Hematopoietic multipotent progenitor cell treated with erythropoietin and hydrocortisone succinate and interleukin-3 and kit ligand, for 8 days (in vitro differentiated cells): Measurements from ENCODE around the gene CTNNA3.
"Not testable (repeated sequence)": the region's sequence is repeated elsewhere in the genome, so short reads cannot be mapped to it uniquely, and the experiment has no call there.

Experiments
- DNase-seq: peaks from one replicate; pipeline ENCODE4 v3.0.0-alpha.2; 2015

Gene CTNNA3

DNA sequence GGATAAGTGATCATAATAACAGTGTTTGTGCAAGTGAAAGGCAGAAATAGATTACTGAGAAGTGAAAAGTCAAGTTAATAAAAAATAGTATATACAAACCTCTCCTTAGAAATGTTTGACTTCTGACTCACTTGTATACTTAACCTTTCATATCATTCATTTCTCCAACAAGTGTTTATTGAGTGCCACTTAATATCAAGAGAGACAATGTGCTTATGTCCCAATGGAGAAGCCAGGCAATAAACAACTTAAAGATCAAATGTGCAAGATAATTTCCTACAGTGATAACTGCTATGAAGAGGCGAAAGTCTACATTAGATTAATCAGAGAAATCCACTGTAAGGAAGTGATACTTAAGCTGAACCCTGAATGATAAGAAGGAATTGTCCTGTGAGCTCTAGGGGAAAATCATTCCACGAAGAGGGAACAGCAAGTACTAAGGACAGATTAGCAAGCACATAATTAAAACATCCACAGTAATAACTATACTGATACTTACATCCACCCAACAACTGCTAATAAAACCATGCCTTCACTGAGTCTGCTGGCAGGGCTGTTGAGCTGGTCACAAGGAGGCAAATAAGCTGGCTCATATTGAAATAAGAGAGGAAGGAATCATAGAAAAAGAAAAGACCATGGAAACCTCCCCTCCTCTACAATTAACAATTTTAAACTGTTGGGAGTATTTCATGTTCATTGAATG is 203.5 kb downstream of the CTNNA3 start:
- no peak for DNase-seq

DNA sequence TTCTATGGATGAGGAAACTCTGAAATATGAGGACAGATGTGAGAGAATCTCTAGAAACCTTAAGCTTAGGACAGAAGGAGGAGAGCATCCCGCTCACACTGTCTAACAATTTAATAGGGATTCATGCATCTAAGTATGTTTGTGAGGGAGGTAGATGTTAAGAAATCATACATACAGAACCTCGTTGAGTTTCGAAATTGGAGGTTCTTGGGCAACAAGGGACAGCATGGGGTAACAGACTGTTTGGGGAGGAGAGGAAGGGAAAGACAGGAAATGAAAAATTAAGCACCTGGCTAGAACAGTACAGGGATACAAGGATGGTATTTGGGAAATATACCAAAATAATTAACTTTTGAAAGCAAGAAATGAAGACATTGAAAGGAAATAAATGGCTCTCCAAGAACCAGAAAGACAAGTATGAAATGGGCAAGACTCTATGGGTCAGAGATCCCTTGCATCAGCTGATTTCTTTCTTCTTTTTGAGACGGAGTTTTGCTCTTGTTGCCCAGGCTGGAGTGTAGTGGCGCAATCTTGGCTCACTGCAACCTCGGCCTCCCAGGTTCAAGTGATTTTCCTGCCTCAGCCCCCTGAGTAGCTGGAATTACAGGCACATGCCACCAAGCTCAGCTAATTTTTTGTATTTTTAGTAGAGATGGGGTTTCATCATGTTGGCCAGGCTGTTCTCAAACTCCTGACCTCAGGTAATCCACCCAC is 207.9 kb downstream of the CTNNA3 start:
- no peak for DNase-seq

DNA sequence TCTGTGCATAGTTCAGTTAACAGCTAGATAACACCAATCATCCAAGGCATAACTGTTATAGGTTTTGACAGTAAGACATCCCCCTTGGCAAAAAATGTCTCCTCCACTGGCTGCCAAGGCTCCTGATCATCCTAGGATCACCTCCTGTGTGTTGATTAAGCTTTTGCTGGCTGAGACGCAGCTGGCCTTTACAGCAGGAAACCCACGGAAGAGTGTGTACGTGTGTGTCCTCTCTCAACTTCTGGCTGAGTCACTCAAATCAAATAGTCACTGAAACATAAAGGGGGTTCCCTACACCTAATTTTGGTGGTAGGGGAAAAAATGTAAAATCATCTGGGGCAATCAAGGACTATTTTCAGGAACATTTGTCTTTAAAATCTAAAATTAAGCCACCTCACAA is 208.8 kb downstream of the CTNNA3 start:
- no peak for DNase-seq

DNA sequence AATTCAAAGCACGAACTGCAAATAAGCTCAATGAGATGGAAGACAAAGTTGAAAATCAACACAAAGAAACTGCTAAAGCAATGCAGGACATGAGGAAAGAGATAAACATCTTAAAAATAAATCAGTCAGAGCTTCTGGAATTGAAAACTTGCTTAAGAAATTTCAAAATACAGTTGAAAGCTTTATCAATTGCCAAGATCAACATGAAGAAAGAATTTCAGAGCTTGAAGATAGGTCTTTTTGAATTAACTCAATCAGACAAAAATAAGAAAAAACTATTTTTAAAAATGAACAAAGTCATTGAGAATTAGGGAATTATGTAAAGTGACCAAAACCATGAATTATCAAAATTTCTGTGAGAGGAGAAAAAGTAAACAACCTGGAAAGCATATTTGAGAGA is 218.1 kb downstream of the CTNNA3 start:
- no peak for DNase-seq

DNA sequence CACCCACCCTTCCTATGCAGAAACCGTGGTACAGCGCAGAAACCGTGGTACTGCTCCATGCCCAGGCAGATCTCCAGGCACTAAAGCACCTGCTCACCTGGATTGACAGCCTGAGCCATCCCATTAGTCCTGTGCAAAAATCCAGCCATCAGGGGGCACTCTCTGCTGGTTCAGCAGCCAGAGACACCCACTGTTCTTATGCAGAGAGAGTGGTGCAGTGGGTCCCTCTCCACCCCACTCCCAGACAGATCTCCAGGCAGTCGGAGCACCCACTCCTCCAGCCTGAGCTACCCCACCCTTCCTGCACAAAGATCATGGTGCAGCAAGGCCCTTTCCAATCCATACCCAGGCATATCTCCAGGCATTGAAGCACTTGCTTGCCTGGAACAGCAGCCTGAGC is 219.8 kb downstream of the CTNNA3 start:
- no peak for DNase-seq

DNA sequence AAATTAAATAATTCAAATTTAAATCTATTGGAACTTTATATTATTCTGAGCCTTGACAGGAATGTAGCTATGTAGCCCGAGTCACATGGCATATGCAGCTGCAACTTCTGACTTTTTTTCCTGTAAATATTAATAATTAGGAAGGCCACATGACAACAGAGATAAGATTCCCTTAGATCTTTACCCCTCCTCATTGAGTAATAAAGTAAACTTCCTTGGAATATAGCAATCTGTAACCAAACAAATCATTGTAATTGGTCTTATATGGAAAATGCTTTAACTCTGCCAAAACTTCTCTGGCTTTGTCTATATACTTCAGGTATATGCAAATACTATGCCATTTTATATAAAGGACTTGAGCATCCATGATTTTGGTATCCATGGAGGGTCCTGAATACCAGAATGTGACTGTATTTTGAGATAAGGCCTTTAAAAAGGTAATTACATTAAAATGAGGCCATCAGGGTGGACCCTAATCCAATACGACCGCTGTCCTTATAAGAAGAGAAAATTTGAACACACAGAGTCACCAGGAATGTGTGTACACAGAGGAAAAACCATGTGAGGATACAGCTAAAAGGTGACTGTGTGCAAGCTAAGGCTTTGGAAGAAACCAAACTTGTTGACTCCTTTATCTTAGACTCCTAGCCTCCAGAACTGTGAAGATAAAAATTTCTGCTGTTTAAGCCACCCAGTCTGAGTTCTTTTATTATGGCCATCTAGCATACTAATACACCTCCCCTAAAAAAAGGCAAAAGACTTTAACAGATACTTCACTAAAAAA is 222.0 kb downstream of the CTNNA3 start:
- no peak for DNase-seq

DNA sequence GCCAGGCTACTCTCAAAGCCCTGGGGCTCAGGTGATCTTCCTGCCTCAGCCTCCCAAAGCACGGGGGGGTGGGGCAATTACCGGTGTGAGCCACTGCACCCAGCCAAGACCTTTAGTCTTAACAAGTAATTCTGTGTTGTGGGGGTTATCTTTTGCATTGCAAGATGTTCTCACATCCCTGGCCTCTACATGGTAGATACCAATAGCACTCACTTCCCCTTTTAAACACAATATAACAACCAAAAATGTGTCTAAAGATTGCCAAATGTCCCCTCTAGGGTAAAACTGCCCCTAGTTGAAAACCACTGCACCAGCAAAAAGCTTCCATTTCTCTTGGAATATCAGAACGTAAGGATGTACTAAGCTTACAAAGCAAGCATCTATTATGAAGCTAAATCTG is 225.0 kb downstream of the CTNNA3 start:
- DNase-seq, result no peak

DNA sequence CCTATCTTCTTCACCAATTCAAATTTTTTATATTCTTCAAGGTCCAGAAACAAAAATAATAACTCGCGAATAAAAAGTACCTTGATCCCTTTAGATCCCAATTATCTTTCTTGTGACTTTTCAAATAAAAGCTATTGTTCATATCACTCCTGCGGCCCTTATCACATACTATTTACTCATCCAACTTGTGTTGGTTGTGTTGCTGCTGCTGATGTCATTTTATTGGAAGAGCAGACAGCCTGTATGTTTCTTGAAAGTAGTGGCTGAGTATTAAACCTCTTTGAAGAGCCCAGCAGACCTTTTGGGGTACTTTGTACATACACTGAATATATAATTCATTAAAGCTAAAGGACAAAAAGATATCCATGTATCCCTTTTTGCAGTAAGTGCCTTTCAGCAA is 231.7 kb downstream of the CTNNA3 start:
- DNase-seq, result no peak

DNA sequence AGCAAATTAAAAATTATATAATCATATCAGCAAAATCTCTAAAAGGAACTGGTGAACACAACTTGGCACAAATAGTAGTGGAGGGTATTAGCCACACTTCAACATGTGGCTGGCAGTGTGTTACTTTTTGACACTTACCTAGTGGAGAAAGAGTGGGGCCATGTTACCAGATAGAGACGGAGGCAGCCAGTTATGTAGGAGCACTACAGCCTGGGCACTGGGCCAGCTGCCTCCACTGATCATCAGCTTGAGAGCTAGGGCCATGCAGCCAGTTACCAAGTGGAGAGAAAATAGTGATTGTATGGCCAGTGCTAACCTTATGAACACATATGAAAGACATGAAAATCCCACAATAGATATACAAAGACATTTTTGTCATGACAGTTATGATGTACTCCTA is 243.1 kb downstream of the CTNNA3 start:
- no peak for DNase-seq

DNA sequence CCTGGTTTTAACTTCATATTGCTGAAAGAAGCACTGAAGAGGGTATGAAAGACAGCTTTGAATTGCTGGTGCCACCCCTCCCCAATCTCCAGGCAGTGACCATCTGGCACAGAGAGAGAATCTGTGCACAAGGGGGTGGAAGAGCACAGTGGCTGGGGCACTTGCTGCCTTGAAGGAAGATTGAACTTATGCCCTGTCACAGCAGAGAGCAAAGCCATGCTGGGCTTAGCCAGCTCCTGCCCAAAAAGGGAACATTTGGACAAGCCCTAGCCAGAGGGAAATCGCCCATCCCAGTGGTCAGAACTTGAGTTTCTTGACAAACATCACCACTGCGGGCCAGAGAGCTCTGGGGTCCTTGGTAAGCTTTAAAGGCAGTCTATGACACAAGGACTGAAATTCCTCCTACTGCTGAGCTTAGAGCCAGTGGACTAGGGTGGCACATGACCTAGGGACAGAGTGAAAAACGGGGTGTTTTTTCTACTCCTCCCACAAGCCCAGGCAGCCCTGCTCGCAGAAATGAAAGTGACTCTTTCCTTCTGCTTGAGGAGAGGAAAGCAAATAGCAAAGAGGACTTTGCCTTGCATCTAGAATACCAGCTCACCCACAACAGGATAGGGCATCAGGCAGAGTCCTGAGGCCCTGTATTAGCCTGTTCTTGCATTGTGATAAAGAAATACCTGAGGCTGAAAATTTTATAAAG is 257.2 kb downstream of the CTNNA3 start:
- DNase-seq, result no peak

DNA sequence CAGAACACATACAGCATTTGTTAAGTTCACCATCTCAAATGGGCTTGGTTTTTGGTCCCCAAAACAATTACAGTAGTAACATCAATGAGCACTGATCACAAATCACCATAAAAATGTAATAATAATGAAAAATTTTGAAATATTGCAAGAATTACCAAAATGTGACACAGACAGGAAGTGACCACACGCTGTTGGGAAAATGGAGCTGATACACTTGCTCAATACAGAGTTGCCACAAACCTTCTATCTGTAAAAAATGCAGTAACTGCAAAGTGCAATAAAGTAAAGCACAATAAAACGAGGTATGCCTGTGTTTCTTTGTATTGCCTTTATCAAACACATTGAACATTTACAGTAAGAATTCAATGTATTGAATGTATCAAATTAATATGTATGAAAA is 262.7 kb downstream of the CTNNA3 start:
- no peak for DNase-seq

DNA sequence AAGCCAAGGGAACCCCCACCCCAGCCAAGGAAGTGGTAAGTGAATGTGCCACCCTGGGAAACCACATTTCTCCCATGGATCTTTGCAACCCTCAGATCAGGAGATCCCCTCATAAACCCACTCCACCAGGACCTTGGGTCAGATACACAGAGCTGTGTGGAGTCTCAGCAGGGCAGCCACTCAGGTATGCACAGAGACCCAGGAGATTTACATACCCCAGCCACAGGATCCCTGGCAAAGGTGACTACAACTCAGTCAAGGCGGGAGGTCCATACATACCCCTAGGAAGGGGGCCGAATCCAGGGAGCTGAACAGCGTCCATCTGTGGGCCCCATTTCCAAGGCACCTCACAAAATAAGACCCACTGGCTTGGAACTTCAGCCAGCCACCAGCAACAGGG is 293.4 kb downstream of the CTNNA3 start:
- DNase-seq, result no peak

DNA sequence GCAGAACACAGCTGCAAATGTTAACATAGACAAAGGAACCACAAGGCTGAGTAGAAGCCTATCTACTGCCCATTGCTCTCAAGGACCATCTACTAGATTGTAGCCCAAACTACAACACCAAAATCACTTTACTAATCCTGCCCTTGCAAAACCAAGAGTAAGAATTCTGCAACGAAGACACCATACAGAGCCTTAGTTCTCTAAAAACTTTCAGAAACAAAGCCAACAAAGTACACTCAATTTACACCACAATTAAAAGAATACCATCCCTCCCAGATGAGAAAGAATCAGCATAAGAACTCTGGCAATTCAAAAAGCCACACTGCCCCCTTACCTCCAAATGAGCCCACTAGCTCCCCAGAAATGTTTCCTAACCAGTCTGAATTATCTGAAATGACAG is 294.3 kb downstream of the CTNNA3 start:
- DNase-seq, result no peak

DNA sequence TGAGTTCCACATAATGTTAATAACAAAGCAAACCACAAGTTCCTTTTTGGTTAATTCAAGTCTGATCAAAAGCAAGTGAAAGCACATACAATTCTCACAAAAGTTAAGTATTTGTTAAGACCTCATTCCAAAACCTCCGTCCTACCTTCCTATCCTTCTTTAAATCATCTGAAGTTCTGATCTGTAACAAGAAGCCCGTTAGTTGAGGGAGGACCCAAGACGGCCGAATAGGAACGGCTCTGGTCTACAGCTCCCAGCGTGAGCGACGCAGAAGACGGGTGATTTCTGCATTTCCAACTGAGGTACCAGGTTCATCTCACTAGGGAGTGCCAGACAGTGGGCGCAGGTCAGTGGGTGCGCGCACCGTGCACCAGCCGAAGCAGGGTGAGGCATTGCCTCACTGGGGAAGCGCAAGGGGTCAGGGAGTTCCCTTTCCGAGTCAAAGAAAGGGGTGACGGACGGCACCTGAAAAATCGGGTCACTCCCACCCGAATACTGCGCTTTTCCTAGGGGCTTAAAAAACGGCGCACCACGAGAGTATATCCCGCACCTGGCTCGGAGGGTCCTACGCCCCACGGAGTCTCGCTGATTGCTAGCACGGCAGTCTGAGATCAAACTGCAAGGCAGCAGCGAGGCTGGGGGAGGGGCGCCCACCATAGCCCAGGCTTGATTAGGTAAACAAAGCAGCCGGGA is 309.0 kb downstream of the CTNNA3 start:
- DNase-seq, result not testable (repeated sequence)

DNA sequence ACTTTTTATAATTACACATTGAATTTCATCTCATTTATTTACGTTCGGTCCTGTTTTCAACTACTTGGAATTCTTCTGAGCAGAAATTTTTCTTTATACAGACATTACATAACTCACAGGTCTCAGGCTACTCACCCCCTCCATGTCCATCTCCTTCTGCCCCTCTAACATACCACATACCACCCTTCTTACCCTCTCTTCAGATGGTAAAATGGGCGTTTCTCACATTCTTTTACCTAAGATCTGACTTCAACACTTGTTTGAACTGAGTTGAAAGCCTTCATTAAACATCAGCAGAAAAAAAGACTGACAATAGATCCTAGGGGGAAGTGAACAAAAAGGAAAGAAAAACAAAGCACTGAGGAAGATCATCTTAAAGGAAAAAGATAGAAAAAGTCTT is 309.7 kb downstream of the CTNNA3 start:
- no peak for DNase-seq

DNA sequence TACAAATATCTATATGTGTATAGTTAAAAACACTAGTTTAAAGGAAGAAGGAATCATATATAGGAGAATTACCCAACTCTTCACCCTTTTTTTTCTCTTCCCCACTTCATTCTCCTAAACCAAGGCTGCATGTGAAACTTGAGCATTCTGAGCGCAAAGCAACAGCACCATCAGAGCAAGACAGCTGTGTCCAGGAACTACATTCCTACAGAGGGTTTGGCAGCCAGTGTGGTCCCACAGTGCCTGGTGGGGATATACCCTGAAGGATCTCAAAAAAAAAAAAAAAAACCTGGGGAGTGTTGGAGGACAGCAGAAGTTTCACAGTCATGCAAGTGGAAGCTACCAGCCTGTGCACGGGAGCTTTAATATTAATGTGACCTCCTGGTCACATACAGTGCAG is 310.4 kb downstream of the CTNNA3 start:
- DNase-seq, result no peak

DNA sequence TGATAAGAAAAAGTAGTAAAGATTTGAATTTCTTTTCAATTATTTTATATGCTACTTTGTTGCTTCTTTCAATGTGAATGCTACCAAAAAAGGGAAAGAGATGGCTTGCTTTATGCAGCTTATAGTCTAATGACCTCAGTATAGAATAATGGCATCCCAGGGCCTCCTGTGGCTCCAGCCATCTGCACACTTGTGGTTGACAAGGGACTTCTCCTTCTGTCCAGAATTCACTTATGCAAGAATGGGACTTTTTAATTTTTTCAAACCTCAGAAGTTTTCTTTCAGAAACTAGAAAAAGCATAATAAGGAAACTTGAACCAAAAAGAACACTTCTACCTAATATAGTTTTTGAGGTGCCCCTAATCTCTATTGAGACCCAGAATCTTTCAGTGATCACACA is 310.9 kb downstream of the CTNNA3 start:
- no peak for DNase-seq

DNA sequence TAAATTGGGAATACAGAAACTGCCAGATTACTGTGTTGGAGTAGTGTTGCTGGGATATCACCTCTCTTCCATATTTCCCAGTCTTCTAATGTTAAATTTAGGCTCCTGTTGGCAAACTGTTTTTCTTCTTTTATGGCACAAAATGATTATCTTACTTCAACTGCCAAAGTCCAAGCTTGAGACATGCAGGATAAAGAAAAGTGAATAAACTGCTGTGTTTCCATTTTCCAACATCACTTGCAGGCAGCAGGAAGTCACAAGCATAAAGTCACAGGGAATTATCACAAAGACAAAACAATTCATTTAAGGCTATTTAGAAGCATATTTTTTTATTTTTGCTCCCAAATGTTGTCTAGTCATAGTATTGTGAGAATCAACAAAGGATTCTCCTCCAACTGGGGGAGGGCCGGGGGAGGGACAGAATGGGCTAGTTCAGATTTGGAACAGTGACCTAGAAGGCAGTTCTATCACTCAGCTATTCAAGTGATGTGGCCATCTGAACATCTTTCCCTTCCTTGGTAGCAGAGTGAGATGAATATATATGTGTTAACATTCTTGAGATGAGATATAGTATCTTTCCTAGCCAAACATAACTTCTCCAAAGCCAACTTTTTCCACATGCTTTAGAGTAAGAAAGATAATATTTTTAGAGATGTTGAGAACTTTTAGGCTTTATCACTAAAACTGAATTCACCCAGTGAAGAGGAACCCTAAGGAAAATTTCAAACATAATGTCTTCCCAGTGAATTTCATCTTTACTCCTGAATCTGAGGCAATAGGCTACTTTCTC is 364.7 kb downstream of the CTNNA3 start:
- no peak for DNase-seq

DNA sequence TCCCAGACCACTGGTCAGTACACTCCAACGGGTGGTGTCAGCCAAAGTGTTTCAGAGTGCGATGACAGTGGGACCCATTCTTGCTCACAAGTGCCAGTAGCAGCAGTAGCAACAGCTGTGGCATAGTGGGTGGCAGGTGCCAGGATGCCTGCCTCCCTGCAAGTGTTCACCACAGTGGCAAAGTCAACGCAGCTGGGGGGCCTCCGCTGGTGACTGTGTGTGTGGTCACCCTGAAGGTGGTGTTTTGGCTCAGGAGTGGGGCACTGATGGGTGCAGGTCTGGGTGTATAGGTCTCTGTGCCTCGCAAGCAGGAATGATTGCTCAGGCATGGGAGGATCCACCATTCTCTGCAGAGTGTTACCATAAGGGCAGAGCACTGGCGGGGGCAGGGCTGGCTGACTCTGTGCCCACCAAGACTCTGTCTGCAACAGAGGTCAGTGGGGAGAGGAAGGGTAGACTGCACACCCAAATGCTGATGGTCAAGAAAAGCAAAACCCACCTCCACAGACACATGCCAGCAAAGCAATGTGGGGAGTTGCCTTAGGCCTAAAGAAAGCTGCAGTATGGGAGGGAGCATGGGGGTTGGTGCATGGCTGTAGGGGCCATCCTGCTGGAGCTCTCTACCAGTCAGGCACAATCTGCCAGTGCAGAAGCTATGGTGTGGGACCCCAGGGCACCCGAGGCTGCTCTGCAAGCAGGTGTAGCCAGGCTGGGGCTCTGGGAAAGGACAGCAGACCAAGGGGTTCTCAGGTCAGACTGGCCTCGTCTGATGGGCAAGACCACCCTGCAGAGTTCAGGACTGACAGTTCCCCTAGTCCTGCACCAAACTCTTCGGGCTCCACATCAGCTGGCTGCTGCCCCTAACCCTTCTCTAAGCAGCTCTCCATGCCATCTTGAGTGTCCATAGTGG is 368.1 kb downstream of the CTNNA3 start:
- DNase-seq, result no peak

DNA sequence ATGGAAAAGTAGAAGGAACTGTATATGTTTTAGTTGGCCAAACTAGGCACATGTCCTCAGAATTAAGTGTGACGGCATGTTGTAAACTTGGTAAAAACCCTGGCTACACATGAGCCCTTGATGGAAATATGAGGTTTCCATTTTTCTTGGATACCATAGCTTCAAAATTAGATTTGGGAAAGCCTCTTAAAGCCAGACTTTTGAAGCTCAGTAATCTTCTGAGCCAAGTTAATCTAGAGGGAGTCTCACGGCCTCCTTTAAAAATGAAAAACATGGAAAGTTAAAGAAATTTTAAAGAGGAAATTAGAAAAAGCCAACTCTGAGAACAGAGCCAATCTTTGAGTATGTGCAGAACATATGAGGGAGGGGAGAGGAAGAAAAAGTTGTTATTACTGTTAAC is 376.0 kb downstream of the CTNNA3 start:
- DNase-seq, result no peak

DNA sequence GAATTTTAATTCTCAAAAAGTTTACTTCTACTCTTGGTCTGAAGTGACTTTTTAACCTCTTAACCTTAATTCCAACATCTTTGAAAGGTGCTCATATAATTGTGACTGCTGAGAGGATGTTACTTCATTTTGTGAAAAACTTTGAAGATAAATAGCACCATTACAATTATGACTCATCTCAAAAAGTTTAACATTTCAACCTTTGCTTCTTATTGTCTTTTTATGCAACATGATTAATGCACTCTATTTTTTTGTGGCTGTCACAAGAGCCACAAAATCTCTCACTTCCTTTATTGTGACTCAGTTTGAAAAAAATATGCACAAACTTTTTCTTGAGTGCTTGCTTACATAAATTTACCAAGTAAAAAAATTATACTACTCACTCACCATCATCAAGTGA is 387.1 kb downstream of the CTNNA3 start:
- no peak for DNase-seq
